MCF 10A (cell line): ENCODE data around the gene MYL9. TPM values are rescaled to one million over a fixed set of nuclear protein-coding genes. Genes with fewer than 3 reads are reported as not detected.

Source experiments
- BruUV-seq: library from RNA; stranded (reverse); fragments of 400-500 nt; replicated peaks from 2 replicates; lab custom pipeline; 2021; lab: Mats Ljungman, UMichigan
- CTCF ChIA-PET: fragments of 300-600 bp; sonication (Branson Sonifier 250); formaldehyde crosslinking; extraction: SDS; loops from one replicate; lab custom pipeline; 2021; ENCODE audit warnings: antibody characterized with exemption, inconsistent platforms; lab: Yijun Ruan, JAX
- POLR2A ChIA-PET: fragments of 300-600, 350-650 bp; sonication (Branson Sonifier 250); formaldehyde crosslinking; extraction: SDS; loops from one replicate; lab custom pipeline; 2020; ENCODE audit warnings: antibody characterized with exemption, inconsistent platforms; lab: Yijun Ruan, JAX
- DNase-seq: peaks from one replicate; pipeline ENCODE4 v3.0.0-alpha.2; 2018; ENCODE audit not compliant: unreplicated experiment
- H3K27ac Mint-ChIP-seq: one replicate; pipeline ENCODE4 v1.8.0; 2022; ENCODE audit warnings: mild to moderate bottlenecking, low read depth, mixed read lengths; ENCODE audit not compliant: unreplicated experiment
- H3K27me3 Mint-ChIP-seq: one replicate; pipeline ENCODE4 v1.8.0; 2022; ENCODE audit warnings: mixed read lengths; ENCODE audit not compliant: insufficient read depth, unreplicated experiment
- H3K36me3 Mint-ChIP-seq: one replicate; pipeline ENCODE4 v1.8.0; 2022; ENCODE audit warnings: mild to moderate bottlenecking, moderate library complexity, mixed read lengths; ENCODE audit not compliant: insufficient read depth, unreplicated experiment
- H3K4me1 Mint-ChIP-seq: one replicate; pipeline ENCODE4 v1.8.0; 2022; ENCODE audit warnings: mixed read lengths; ENCODE audit not compliant: insufficient read depth, unreplicated experiment
- H3K4me3 Mint-ChIP-seq: one replicate; pipeline ENCODE4 v1.8.0; 2022; ENCODE audit warnings: mild to moderate bottlenecking, moderate library complexity, mixed read lengths; ENCODE audit not compliant: unreplicated experiment
- H3K9me3 Mint-ChIP-seq: one replicate; pipeline ENCODE4 v1.8.0; 2022; ENCODE audit warnings: mixed read lengths; ENCODE audit not compliant: unreplicated experiment
- CTCF ChIP-seq: fragments of 200-600 bp; IDR thresholded peaks from one replicate; pipeline ENCODE4 v1.8.0; 2022; ENCODE audit warnings: antibody characterized with exemption, mild to moderate bottlenecking; ENCODE audit not compliant: unreplicated experiment
- intact Hi-C: fragments of 100-400 bp; cut with micrococcal nuclease; formaldehyde crosslinking; loops from 2 replicates; pipeline ENCODE4 v1.14.1; 2022
- total RNA-seq: library from RNA; stranded (reverse); gene quantifications from 2 replicates; pipeline ENCODE4 v1.2.3, GENCODE V29; 2022

The MYL9 gene
- total RNA-seq, 1 experiment from 2014 or later = 7.9 TPM

- intact Hi-C loops = no loop called here
- no peak for TF ChIP-seq CTCF
- peak overlapping the region; percentile 74 for H3K4me3 Mint-ChIP-seq
- H3K36me3 Mint-ChIP-seq = peaks cover under 1% of the 10 kb centered on the region
- H3K9me3 Mint-ChIP-seq = no peaks in the 10 kb centered on the region
- CTCF ChIA-PET = interaction anchor here (0.6 to 1.3 kb wide), 5 partner anchors 17 to 757 kb away, joined by 3 to 5 read pairs (median 3); partner anchors contain the start of gene DSN1
- no TSS peak for BruUV-seq
- POLR2A ChIA-PET = interaction anchor here (0.6 to 6.4 kb wide), 9 partner anchors 10 to 317 kb away, joined by 3 to 60 read pairs (median 4); partner anchors contain the start of genes NDRG3 and RAB5IF
- no peaks in the 10 kb centered on the region for H3K27me3 Mint-ChIP-seq
- peaks cover 19% of the 10 kb centered on the region for H3K4me1 Mint-ChIP-seq
- peak overlapping the region; percentile 6 for H3K27ac Mint-ChIP-seq
- peak; percentile 47 for DNase-seq
Observed at GRCh38 chr20:36574366-36575135, 33.2 kb downstream of the MYL9 start.

GRCh38 chr20:36576081-36576445, 34.7 kb downstream of the MYL9 start:
- Mint-ChIP-seq H3K27me3 (no peaks in the 10 kb centered on the region), H3K4me1 (peaks cover 19% of the 10 kb centered on the region), H3K36me3 (peaks cover 6% of the 10 kb centered on the region), H3K4me3 (no peak overlapping the region), H3K9me3 (no peaks in the 10 kb centered on the region), H3K27ac (no peak overlapping the region)
- POLR2A ChIA-PET = interaction anchor here (1.5 to 6.4 kb wide), 4 partner anchors 9 to 170 kb away, joined by 4 to 60 read pairs (median 17); partner anchors contain the start of genes NDRG3 and RAB5IF
- CTCF ChIA-PET = interaction anchor here (0.5 to 4.4 kb wide), 6 partner anchors 9 to 292 kb away, joined by 3 to 27 read pairs (median 5); partner anchors contain the start of gene RAB5IF
- TF ChIP-seq CTCF = no peak
- intact Hi-C loops = no loop called here
- BruUV-seq = no TSS peak
- no peak for DNase-seq

- Mint-ChIP-seq H3K27me3 (no peaks in the 10 kb centered on the region), H3K9me3 (no peaks in the 10 kb centered on the region), H3K36me3 (peaks cover 20% of the 10 kb centered on the region), H3K27ac (no peak overlapping the region), H3K4me3 (no peak overlapping the region), H3K4me1 (peaks cover 19% of the 10 kb centered on the region)
- intact Hi-C loops = no loop called here
- TF ChIP-seq CTCF = no peak
- DNase-seq = no peak
- no TSS peak for BruUV-seq
- ChIA-PET CTCF (interaction anchor here (0.7 to 4.4 kb wide), 3 partner anchors 14 to 176 kb away, joined by 3 to 27 read pairs (median 3); partner anchors contain the start of gene RAB5IF), POLR2A (interaction anchor here (0.6 to 6.4 kb wide), 2 partner anchors 13 to 27 kb away, joined by 3 to 60 read pairs; partner anchors contain the start of gene RAB5IF)
Observed at GRCh38 chr20:36578356-36579041, 37.2 kb downstream of the MYL9 start.
